Esophagus muscularis mucosa (tissue), 3 donors: Measurements from ENCODE around the gene SPACA9.

ENCODE experiments used
- POLR2A ChIP-seq: fragments of 450-650 bp; IDR thresholded peaks from one replicate; pipeline ENCODE4 v1.6.1; 2017; ENCODE audit warnings: antibody characterized with exemption, moderate library complexity, mild to moderate bottlenecking, low read depth
- POLR2AphosphoS5 ChIP-seq, 2 donors: sonication (generic); formaldehyde crosslinking; IDR thresholded peaks; one replicate each; pipeline ENCODE4 v1.6.1; 2017; ENCODE audit warnings: antibody characterized with exemption in 2 of 2
- TF ChIP-seq, protein P1 (sequence below), 3 experiments: fragments of 200-600 bp in 2 of 3; fragments of 450-650 bp in 1 of 3; sonication (generic) in 2 of 3; IDR thresholded peaks; one replicate each; pipeline ENCODE4 v1.5.1; 2017 to 2019; ENCODE audit warnings: antibody characterized with exemption in 3 of 3, mild to moderate bottlenecking in 2 of 3, moderate library complexity in 1 of 3

DNA sequence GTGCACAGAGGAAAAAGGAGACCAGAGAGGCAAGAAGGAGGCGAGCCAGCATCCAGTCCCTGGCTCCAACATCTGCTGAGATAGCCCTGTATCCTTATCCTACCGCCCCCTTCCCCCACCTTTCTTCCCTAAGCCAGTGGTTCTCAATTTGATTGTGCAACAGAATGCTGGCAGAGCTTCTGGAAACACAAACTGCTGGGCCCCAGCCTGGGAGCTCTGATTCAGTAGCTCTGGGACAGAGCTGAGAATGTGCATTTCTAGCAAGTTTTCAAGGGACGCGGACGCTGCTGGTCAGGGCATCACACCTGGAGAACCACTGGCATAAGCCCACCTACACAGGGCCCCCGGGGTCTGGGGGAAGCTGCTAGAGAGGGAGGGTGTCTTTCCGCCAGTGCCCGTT, 21.7 kb upstream of the SPACA9 start:
- no peak for TF ChIP-seq POLR2A
- TF ChIP-seq, protein P1, sequence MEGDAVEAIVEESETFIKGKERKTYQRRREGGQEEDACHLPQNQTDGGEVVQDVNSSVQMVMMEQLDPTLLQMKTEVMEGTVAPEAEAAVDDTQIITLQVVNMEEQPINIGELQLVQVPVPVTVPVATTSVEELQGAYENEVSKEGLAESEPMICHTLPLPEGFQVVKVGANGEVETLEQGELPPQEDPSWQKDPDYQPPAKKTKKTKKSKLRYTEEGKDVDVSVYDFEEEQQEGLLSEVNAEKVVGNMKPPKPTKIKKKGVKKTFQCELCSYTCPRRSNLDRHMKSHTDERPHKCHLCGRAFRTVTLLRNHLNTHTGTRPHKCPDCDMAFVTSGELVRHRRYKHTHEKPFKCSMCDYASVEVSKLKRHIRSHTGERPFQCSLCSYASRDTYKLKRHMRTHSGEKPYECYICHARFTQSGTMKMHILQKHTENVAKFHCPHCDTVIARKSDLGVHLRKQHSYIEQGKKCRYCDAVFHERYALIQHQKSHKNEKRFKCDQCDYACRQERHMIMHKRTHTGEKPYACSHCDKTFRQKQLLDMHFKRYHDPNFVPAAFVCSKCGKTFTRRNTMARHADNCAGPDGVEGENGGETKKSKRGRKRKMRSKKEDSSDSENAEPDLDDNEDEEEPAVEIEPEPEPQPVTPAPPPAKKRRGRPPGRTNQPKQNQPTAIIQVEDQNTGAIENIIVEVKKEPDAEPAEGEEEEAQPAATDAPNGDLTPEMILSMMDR (IDR thresholded peaks at IDR 0.05), result no peak
- TF ChIP-seq POLR2AphosphoS5 (IDR thresholded peaks at IDR 0.05), result peak in 1 of 2 donors; percentile 18
